GM21526 (cell line): Measurements from ENCODE around the gene LGR6.
"Not testable (repeated sequence)": the region's sequence is repeated elsewhere in the genome, so short reads cannot be mapped to it uniquely, and the experiment has no call there.

ENCODE experiments used
- ATAC-seq: cut with Tn5 transposase; IDR thresholded peaks from one replicate; pipeline ENCODE4 v1.9.1; 2021; ENCODE audit warnings: moderate library complexity; ENCODE audit not compliant: unreplicated experiment, low FRiP score

The LGR6 gene

GRCh38 chr1:202193614-202194327 lies at the start of gene LGR6:
Gene LGR6, plus strand, starts transcription at chr1:202193799. Its CDS starts 191 bp downstream, at chr1:202193990.
- no peak for ATAC-seq

- peak; percentile 57 for ATAC-seq
Observed at GRCh38 chr1:202144402-202145067, 49.1 kb upstream of the LGR6 start, which contains the start of gene ARL8A. Gene ARL8A, minus strand, starts transcription at chr1:202144737. Its CDS starts 165 bp downstream, at chr1:202144572.

- no peak for ATAC-seq
Observed at GRCh38 chr1:202145068-202145743, 48.4 kb upstream of the LGR6 start.

GRCh38 chr1:202145744-202146140 lies 47.9 kb upstream of the LGR6 start:
- ATAC-seq = not testable (repeated sequence)

- ATAC-seq = no peak
Observed at GRCh38 chr1:202146279-202146678, 47.3 kb upstream of the LGR6 start.

- ATAC-seq = no peak
Observed at GRCh38 chr1:202146993-202147392, 46.6 kb upstream of the LGR6 start.

- ATAC-seq = no peak
Observed at GRCh38 chr1:202148391-202148790, 45.2 kb upstream of the LGR6 start.

GRCh38 chr1:202149566-202149965 lies 44.0 kb upstream of the LGR6 start:
- ATAC-seq = no peak

GRCh38 chr1:202150187-202150586 lies 43.4 kb upstream of the LGR6 start:
- no peak for ATAC-seq

- ATAC-seq = no peak
Observed at GRCh38 chr1:202150602-202151001, 43.0 kb upstream of the LGR6 start.

- ATAC-seq = no peak
Observed at GRCh38 chr1:202151045-202151444, 42.6 kb upstream of the LGR6 start.

GRCh38 chr1:202152399-202152798 lies 41.2 kb upstream of the LGR6 start:
- ATAC-seq = no peak

- ATAC-seq = no peak
Observed at GRCh38 chr1:202153284-202153683, 40.3 kb upstream of the LGR6 start.

GRCh38 chr1:202154148-202154765 lies 39.3 kb upstream of the LGR6 start:
- ATAC-seq = no peak

- ATAC-seq = no peak
Observed at GRCh38 chr1:202154766-202155477, 38.7 kb upstream of the LGR6 start.

- ATAC-seq = no peak
Observed at GRCh38 chr1:202155478-202156021, 38.0 kb upstream of the LGR6 start.

- no peak for ATAC-seq
Observed at GRCh38 chr1:202156590-202156989, 37.0 kb upstream of the LGR6 start.

- ATAC-seq = no peak
Observed at GRCh38 chr1:202157945-202158344, 35.7 kb upstream of the LGR6 start.

- ATAC-seq = no peak
Observed at GRCh38 chr1:202158810-202159533, 34.6 kb upstream of the LGR6 start.
